BJ (cell line): ENCODE measurements around the gene MMP25. TPM values are rescaled to one million over a fixed set of nuclear protein-coding genes. Genes with fewer than 3 reads are reported as not detected.

Experiments used
- CTCF ChIA-PET: fragments of 350-600 bp; formaldehyde crosslinking; extraction: SDS; loops from one replicate; lab custom pipeline; 2021; ENCODE audit warnings: antibody characterized with exemption, inconsistent platforms; lab: Yijun Ruan, JAX
- POLR2A ChIA-PET: fragments of 300-600 bp; sonication (Branson Sonifier 250); formaldehyde crosslinking; extraction: SDS; loops from one replicate; lab custom pipeline; 2021; ENCODE audit warnings: antibody characterized with exemption; lab: Charles Lee
- DNase-seq: peaks from one replicate; pipeline ENCODE4 v3.0.0-alpha.2; 2011; ENCODE audit warnings: low read depth
- H3K27me3 ChIP-seq: 2 replicates; pipeline ENCODE4 v1.6.0; 2011; ENCODE audit warnings: low read length; ENCODE audit not compliant: control insufficient read depth, insufficient read depth
- H3K36me3 ChIP-seq: 2 replicates; pipeline ENCODE4 v1.5.1; 2011; ENCODE audit warnings: low read length; ENCODE audit not compliant: control insufficient read depth, insufficient read depth
- H3K4me3 ChIP-seq: 2 replicates; pipeline ENCODE4 v1.5.1; 2011; ENCODE audit warnings: low read depth, mild to moderate bottlenecking, control low read depth, low read length
- polyA plus RNA-seq: library from polyadenylated mRNA; depleted of rRNA; stranded (reverse); fragments of >200 nt; gene quantifications from 2 replicates; pipeline ENCODE4 v1.2.3, GENCODE V29; 2011
- TF ChIP-seq, protein P1 (sequence below): IDR thresholded peaks from 2 replicates; pipeline ENCODE4 v1.5.1; 2011; ENCODE audit warnings: low read depth, mild to moderate bottlenecking, control low read depth, inconsistent platforms, low read length, moderate library complexity; ENCODE audit not compliant: insufficient read depth

The MMP25 gene
- polyA plus RNA-seq, 1 experiment, result 0.02 TPM

DNA sequence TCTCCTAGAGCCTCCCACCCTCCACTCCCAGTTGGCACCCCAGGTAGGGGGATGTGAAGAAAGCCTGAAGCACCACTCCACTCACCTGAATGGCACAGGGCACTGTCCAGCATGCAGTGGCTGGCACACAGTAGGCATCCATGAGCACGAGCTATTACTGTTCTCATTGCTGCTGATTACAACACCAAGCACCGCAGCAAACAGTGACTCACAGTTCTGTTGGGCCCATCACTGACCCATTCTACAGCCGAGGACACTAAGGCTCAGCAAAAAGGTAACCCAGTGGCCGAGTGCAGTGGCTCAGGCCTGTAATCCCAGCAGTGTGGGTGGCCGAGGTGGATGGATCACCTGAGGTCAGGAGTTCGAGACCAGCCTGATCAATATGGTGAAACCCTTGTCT lies 50.0 kb downstream of the MMP25 start:
- Histone ChIP-seq H3K36me3 (no peaks in the 10 kb centered on the region), H3K27me3 (peaks cover 25% of the 10 kb centered on the region), H3K4me3 (no peak overlapping the region)
- ChIA-PET POLR2A (no interaction called here), CTCF (interaction anchor here (1.0 to 1.9 kb wide), 2 partner anchors 16 to 68 kb away, joined by 4 read pairs; no protein-coding TSS in a partner anchor)
- no peak for DNase-seq
- TF ChIP-seq, protein P1, sequence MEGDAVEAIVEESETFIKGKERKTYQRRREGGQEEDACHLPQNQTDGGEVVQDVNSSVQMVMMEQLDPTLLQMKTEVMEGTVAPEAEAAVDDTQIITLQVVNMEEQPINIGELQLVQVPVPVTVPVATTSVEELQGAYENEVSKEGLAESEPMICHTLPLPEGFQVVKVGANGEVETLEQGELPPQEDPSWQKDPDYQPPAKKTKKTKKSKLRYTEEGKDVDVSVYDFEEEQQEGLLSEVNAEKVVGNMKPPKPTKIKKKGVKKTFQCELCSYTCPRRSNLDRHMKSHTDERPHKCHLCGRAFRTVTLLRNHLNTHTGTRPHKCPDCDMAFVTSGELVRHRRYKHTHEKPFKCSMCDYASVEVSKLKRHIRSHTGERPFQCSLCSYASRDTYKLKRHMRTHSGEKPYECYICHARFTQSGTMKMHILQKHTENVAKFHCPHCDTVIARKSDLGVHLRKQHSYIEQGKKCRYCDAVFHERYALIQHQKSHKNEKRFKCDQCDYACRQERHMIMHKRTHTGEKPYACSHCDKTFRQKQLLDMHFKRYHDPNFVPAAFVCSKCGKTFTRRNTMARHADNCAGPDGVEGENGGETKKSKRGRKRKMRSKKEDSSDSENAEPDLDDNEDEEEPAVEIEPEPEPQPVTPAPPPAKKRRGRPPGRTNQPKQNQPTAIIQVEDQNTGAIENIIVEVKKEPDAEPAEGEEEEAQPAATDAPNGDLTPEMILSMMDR, result no peak

DNA sequence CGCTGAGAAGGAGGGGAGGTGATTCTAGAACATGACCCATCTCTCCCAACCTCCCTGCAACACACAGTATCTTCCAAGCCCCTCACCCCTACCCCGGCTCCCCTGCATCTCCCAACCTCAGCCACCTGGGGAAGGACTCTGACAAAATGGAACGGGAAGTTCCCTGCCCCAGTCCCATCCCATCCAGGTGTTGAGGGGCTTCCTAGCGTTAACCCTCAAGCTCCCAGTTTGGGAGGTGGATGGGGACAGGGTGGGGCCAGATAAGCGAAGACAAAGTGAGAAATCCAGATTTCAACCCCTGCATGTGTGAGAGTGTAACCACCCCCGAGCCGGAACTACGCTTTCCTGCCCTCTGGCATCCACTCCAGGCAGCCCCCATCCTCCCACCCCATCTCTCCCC lies 50.9 kb downstream of the MMP25 start:
- no peak for DNase-seq
- CTCF ChIA-PET, result interaction anchor here (1.9 to 3.0 kb wide), 4 partner anchors 10 to 69 kb away, joined by 4 to 15 read pairs (median 8); no protein-coding TSS in a partner anchor
- POLR2A ChIA-PET, result no interaction called here
- H3K27me3 ChIP-seq, result peaks cover 21% of the 10 kb centered on the region
- H3K36me3 ChIP-seq, result no peaks in the 10 kb centered on the region
- TF ChIP-seq, protein P1, result no peak
- H3K4me3 ChIP-seq, result no peak overlapping the region

DNA sequence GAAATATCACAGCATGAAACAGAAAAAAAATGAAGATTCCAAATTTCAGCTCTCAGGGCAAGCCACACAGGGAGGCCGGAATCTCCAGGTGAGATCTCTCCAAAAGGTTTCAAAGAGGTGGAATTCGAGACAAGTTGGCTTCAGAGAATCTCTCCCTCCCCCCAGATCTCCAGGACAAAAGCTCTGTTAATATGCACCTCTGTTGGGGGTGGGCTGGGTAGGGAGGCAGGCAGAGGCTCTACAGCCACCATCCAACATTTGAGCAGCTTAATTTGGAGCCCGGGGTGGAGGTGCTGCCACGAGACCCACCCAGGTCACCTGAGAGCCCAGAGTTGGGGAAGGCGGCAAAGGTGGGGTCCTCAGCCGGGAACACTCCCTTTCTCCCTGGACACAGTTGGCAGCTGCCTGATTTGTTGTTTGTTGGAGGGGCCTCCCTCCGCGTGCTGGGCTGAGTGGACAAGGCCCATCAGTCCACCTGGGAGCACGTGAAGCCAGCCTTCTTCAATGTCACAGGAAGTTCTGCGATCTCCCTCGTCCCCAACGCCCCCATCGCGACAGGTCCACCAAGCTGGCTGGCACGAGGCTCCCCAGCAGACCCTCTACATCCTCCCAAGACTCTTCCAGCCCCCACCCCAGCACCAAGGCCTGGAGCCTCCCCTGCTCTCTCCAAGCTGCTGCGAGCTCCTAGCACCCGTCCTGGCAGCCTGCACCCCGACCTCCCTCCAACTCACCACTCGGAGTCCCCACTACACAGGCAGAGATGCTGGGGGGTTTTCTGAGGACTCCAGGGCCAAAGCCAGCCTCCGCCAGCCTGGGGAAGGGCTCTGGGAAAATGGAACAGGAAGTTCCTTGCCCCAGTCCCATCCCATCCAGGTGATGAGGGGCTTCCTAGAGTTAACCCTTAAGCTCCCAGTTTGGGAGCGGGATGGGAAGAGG lies 52.4 kb downstream of the MMP25 start, which contains the start of gene ZSCAN10:
Gene ZSCAN10, minus strand, starts transcription at position 836 of the 936 bp plus-strand sequence. CDS start 6,357 bp downstream, outside the sequence.
- TF ChIP-seq, protein P1, result no peak
- Histone ChIP-seq H3K4me3 (peak within 1 kb of the TSS; percentile 20; the same call in 1 of the 2 replicates), H3K27me3 (peaks cover 17% of the 10 kb centered on the region), H3K36me3 (no peaks in the 10 kb centered on the region)
- no peak for DNase-seq
- CTCF ChIA-PET, result interaction anchor here (1.2 to 3.0 kb wide), 7 partner anchors 11 to 68 kb away, joined by 3 to 15 read pairs (median 5); no protein-coding TSS in a partner anchor
- POLR2A ChIA-PET, result no interaction called here

DNA sequence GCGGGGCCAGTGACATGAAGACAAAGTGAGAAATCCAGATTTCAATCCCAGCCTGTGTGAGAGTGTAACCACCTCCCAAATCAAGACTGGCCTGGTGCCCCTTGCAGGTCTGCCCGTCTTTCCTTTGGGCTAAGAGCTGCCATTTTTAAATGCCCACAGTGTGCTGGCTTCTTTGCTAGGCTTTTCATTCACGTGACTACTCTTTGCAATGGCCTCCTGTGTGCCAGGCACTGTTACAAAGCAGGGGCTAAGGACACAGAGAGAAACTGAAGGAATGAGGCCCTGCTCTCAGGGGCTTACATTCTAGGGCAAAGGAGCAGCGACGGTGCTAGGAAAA lies 53.0 kb downstream of the MMP25 start:
- H3K27me3 ChIP-seq, result peaks cover 17% of the 10 kb centered on the region
- DNase-seq, result no peak
- CTCF ChIA-PET, result interaction anchor here (1.2 to 3.0 kb wide), 4 partner anchors 12 to 68 kb away, joined by 4 to 15 read pairs (median 6); no protein-coding TSS in a partner anchor
- TF ChIP-seq, protein P1, result no peak
- no peaks in the 10 kb centered on the region for H3K36me3 ChIP-seq
- POLR2A ChIA-PET, result no interaction called here
- no peak overlapping the region for H3K4me3 ChIP-seq

DNA sequence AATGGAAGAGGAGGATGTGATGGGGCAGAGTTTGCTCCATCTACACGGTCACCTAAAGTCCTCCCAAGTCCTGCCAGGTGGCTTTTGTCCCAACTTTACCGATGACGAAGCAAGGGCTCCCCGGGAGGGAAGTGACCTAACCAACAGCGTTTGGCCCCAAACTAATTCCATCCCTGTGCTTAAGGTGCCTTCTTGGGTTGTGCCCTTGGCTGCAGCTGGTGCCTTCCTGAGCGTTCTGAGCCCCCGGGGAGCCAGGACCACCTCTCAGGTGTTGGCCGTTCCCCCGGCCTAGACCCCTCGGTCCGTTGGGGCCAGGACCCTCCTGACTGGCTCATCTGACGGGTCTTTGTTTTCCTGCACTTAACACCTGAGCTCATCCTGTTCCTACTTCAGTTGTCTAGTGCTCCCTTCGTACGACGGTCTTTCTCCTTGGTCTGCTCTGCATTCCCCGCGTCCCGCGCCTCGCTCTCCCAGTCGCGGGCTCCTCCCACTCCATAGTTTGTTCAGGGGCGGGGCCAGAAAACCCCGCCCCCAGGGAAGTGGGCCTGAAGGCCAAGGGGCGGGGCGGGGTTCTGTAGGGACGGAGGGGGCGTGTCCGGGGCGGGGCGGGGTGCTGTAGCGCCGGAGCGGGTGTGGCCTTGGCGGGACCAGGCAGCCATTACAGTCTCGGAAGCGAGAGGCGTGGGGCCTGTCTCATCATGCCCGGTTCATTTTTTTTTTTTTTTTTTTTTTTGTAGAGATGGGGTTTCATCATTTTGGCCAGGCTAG lies 53.6 kb downstream of the MMP25 start:
- peaks cover 17% of the 10 kb centered on the region for H3K27me3 ChIP-seq
- H3K4me3 ChIP-seq, result peak overlapping the region; percentile 20; the same call in 1 of the 2 replicates
- CTCF ChIA-PET, result interaction anchor here (0.8 to 3.0 kb wide), 7 partner anchors 10 to 69 kb away, joined by 3 to 15 read pairs (median 4); partner anchors contain the start of gene ZNF213
- H3K36me3 ChIP-seq, result no peaks in the 10 kb centered on the region
- TF ChIP-seq, protein P1, result no peak
- DNase-seq, result no peak
- POLR2A ChIA-PET, result no interaction called here
